ENCODE data around the gene LMNA.

LMNA gene

DNA sequence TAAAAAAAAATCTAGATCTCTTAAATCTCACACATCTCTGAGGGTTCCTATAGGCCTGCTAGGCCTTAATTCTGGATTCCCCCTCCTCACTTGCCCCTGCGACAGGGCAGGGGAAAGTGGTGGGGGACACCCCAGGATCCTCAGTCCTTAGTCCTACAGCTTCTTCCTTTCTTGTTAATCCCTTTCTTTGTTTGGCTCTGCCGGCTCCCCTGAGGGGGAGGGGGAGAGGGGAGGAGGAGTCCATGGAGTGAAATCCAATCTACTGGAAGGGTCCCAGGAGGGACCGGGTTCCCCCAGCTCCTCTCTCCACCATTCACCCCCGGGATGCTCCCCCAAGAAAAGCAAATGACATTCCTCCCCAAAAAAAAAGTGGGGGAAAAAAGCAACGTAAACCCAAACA, 40.8 kb upstream of the LMNA start:
- no peaks in the 10 kb centered on the region for H3K36me3 ChIP-seq (ENCODE audit: control insufficient read depth in 5 of 5, insufficient read depth in 5 of 5, low read length in 5 of 5)
- peaks cover 0 to 11% (median 0%) of the 10 kb centered on the region in 5 donors for H3K27me3 ChIP-seq (ENCODE audit: control insufficient read depth in 5 of 5, insufficient read depth in 4 of 5, low read length in 5 of 5)
- H3K27ac ChIP-seq (ENCODE audit: low read depth, low read length): no peak overlapping the region
- H3K4me1 ChIP-seq (ENCODE audit: control insufficient read depth in 5 of 5, insufficient read depth in 5 of 5, low read length in 5 of 5): peaks cover 0 to 38% (median 34%) of the 10 kb centered on the region in 5 donors
- no peaks in the 10 kb centered on the region for H3K9me3 ChIP-seq (ENCODE audit: control insufficient read depth in 5 of 5, low read length in 5 of 5)
- no peak overlapping the region for H3K4me3 ChIP-seq (ENCODE audit: low read depth in 1 of 5, low read length in 5 of 5)
- H3K9ac ChIP-seq (ENCODE audit: low read length in 5 of 5): no peak overlapping the region

DNA sequence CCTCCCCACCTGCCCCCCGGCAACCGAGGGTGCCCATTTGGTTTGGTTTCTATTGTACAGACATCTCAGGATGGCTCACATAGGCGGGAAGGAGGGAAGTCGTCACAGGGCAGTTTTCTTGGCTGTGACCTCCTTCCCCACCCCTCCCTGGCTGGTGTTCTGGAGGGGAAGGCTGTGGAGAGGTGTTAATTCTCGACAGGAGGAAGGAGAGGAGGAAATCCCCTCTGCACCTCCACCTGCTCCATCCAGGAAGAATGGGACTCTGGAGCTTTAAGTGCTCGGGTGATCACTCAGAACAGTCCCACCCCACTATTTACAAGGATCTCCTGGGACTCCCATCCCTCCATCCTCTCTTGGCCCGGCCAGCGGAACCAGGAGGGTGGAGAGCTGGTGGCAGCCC, 39.9 kb upstream of the LMNA start:
- Histone ChIP-seq H3K36me3 (ENCODE audit: control insufficient read depth in 5 of 5, insufficient read depth in 5 of 5, low read length in 5 of 5) (no peaks in the 10 kb centered on the region), H3K27ac (ENCODE audit: low read depth, low read length) (no peak overlapping the region), H3K4me3 (ENCODE audit: low read depth in 1 of 5, low read length in 5 of 5) (no peak overlapping the region), H3K27me3 (ENCODE audit: control insufficient read depth in 5 of 5, insufficient read depth in 4 of 5, low read length in 5 of 5) (peaks cover 0 to 11% (median 0%) of the 10 kb centered on the region in 5 donors), H3K9ac (ENCODE audit: low read length in 5 of 5) (no peak overlapping the region), H3K4me1 (ENCODE audit: control insufficient read depth in 5 of 5, insufficient read depth in 5 of 5, low read length in 5 of 5) (peaks cover 0 to 36% (median 30%) of the 10 kb centered on the region in 5 donors), H3K9me3 (ENCODE audit: control insufficient read depth in 5 of 5, low read length in 5 of 5) (no peaks in the 10 kb centered on the region)

DNA sequence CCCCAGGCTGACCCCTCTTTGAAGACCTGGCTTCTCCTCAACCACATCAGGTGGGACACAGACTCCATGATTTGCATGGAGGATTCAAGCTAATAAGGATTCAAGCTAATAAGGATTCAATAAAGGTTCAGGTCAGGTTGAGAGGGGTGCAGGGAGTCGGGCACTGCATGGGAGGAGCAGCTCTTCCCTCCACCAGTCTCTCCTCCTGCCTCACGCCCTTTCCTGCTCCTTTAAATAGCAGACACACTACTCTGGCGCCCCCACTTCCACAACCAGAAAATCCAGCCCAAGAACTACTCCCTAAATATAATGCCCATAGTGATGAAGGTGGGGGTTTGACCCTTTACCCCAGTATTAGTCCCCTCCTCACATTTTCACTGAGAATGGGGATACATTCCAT, 39.3 kb upstream of the LMNA start:
- Histone ChIP-seq H3K9me3 (ENCODE audit: control insufficient read depth in 5 of 5, low read length in 5 of 5) (no peaks in the 10 kb centered on the region), H3K36me3 (ENCODE audit: control insufficient read depth in 5 of 5, insufficient read depth in 5 of 5, low read length in 5 of 5) (no peaks in the 10 kb centered on the region), H3K27ac (ENCODE audit: low read depth, low read length) (no peak overlapping the region), H3K4me3 (ENCODE audit: low read depth in 1 of 5, low read length in 5 of 5) (no peak overlapping the region), H3K4me1 (ENCODE audit: control insufficient read depth in 5 of 5, insufficient read depth in 5 of 5, low read length in 5 of 5) (peaks cover 0 to 31% (median 26%) of the 10 kb centered on the region in 5 donors), H3K9ac (ENCODE audit: low read length in 5 of 5) (no peak overlapping the region), H3K27me3 (ENCODE audit: control insufficient read depth in 5 of 5, insufficient read depth in 4 of 5, low read length in 5 of 5) (peaks cover 0 to 11% (median 0%) of the 10 kb centered on the region in 5 donors)

DNA sequence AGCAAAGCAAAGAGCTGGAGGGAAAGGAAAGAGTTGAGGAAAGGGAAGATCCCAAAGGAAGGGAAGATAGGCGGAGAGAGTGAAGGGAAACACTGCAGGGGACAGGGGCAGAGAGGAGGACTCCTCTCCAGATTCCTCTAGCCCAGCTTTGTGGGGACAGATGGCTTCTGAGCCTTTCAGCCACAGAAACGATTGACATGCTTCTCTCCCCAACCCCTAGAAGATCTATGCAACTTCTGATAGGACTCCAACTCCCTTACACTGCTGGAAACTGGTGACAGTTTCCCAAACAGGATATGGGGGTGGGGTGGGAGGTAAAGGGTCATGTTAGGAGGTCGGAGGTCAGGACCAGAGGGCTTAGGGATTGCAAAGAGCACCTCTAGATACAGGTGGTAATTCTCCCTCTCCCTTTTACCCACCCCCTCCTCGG, 38.7 kb upstream of the LMNA start:
- H3K27ac ChIP-seq (ENCODE audit: low read depth, low read length): no peak overlapping the region

DNA sequence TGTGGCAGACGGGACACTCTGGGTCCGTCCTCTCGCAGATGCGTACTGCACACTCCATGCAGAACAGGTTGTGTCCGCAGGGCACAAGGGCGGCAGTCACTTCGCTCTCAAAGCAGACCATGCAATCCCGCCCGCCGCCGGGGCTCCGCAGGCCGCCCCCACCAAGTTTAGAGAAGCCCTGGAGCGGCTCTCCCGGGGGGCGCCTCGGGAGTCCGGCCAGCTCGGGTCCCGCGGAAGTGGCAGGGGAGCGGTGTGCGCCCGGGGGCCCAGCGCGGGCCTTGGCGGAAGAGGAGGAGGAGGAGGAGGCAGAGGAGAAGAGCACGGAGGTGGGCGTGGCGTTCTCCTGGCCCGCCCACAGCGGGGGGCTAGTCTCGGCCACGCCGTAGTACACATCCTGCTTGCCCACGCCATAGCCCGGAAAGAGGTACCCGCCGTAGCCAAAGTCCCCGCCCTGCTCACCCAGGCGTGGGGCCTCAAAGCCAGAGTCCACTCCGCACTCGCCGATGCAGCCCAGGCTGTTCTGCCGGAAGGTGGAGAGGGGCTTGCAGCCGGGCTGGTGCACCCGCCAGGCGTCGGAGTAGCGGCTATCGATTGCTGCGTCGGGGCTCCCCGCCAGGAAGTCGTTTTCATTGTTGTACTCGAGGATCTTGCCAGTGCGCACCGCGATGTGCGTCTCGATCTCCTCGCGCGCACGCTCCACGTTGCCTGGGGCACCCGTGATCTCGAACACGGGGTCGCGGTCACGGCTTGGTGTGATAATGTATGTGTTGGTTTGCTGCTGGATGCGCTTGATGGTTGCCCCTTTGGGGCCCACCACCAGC, 37.7 kb upstream of the LMNA start:
- H3K4me3 ChIP-seq (ENCODE audit: low read depth in 1 of 5, low read length in 5 of 5): peak overlapping the region; percentile 17 to 68 (median 67)
- H3K27ac ChIP-seq (ENCODE audit: low read depth, low read length): no peak overlapping the region
- H3K27me3 ChIP-seq (ENCODE audit: control insufficient read depth in 5 of 5, insufficient read depth in 4 of 5, low read length in 5 of 5): peaks cover 0 to 16% (median 5%) of the 10 kb centered on the region in 5 donors
- H3K36me3 ChIP-seq (ENCODE audit: control insufficient read depth in 5 of 5, insufficient read depth in 5 of 5, low read length in 5 of 5): no peaks in the 10 kb centered on the region
- H3K9me3 ChIP-seq (ENCODE audit: control insufficient read depth in 5 of 5, low read length in 5 of 5): no peaks in the 10 kb centered on the region
- H3K4me1 ChIP-seq (ENCODE audit: control insufficient read depth in 5 of 5, insufficient read depth in 5 of 5, low read length in 5 of 5): peaks cover 0 to 33% (median 29%) of the 10 kb centered on the region in 5 donors
- H3K9ac ChIP-seq (ENCODE audit: low read length in 5 of 5): peak overlapping the region in 3 of 5 donors; percentile 47 to 66 (median 53)

More for the DNA sequence above, 38.7 kb upstream of the LMNA start:
- Histone ChIP-seq H3K27me3 (ENCODE audit: control insufficient read depth in 5 of 5, insufficient read depth in 4 of 5, low read length in 5 of 5) (peaks cover 0 to 11% (median 0%) of the 10 kb centered on the region in 5 donors), H3K36me3 (ENCODE audit: control insufficient read depth in 5 of 5, insufficient read depth in 5 of 5, low read length in 5 of 5) (no peaks in the 10 kb centered on the region), H3K4me3 (ENCODE audit: low read depth in 1 of 5, low read length in 5 of 5) (peak overlapping the region in 4 of 5 donors; percentile 17 to 68 (median 67)), H3K9me3 (ENCODE audit: control insufficient read depth in 5 of 5, low read length in 5 of 5) (no peaks in the 10 kb centered on the region), H3K9ac (ENCODE audit: low read length in 5 of 5) (peak overlapping the region in 3 of 5 donors; percentile 7 to 53 (median 47)), H3K4me1 (ENCODE audit: control insufficient read depth in 5 of 5, insufficient read depth in 5 of 5, low read length in 5 of 5) (peaks cover 0 to 27% (median 24%) of the 10 kb centered on the region in 5 donors)

DNA sequence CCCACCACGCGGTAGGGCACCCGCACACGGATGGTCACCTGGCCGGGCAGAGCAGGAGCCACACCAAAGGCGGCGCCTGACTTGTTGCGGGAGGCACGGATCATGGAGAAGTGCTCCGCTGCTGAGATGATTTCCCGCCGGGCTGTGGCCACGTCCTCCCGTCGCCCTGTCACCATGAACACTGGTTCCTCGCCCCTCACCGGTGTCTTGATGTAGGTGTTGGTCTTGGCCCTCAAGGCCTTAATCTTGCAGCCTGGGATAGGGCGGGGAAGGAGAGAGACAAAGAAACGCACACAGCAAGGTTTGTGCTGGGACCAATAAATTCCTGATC, 37.1 kb upstream of the LMNA start:
- H3K27me3 ChIP-seq (ENCODE audit: control insufficient read depth in 5 of 5, insufficient read depth in 4 of 5, low read length in 5 of 5): peaks cover 0 to 16% (median 5%) of the 10 kb centered on the region in 5 donors
- H3K9me3 ChIP-seq (ENCODE audit: control insufficient read depth in 5 of 5, low read length in 5 of 5): no peaks in the 10 kb centered on the region
- no peak overlapping the region for H3K9ac ChIP-seq (ENCODE audit: low read length in 5 of 5)
- peaks cover 0 to 37% (median 29%) of the 10 kb centered on the region in 5 donors for H3K4me1 ChIP-seq (ENCODE audit: control insufficient read depth in 5 of 5, insufficient read depth in 5 of 5, low read length in 5 of 5)
- no peak overlapping the region for H3K27ac ChIP-seq (ENCODE audit: low read depth, low read length)
- peak overlapping the region in 2 of 5 donors; percentile 67 to 68 for H3K4me3 ChIP-seq (ENCODE audit: low read depth in 1 of 5, low read length in 5 of 5)
- H3K36me3 ChIP-seq (ENCODE audit: control insufficient read depth in 5 of 5, insufficient read depth in 5 of 5, low read length in 5 of 5): no peaks in the 10 kb centered on the region

DNA sequence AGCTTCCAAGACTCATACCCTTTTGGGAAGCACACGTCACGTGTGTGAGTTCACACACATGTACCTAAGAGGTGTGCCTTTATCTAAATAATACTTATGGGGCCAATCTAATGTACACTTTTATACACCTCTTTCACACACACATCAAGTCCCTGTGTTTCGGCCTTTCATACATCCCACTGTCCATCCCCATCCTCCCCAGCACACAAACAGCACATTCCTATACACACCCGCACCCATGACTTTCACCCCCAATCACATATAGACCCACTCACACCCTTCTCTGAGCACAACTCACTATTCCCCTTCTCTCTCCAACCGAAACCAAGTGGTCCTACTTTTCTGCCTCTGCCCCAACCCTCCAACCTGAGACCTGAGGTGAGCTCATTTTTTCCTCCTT, 35.8 kb upstream of the LMNA start:
- no peak overlapping the region for H3K27ac ChIP-seq (ENCODE audit: low read depth, low read length)
- no peak overlapping the region for H3K4me3 ChIP-seq (ENCODE audit: low read depth in 1 of 5, low read length in 5 of 5)
- peaks cover 0 to 16% (median 5%) of the 10 kb centered on the region in 5 donors for H3K27me3 ChIP-seq (ENCODE audit: control insufficient read depth in 5 of 5, insufficient read depth in 4 of 5, low read length in 5 of 5)
- H3K4me1 ChIP-seq (ENCODE audit: control insufficient read depth in 5 of 5, insufficient read depth in 5 of 5, low read length in 5 of 5): peaks cover 0 to 45% (median 35%) of the 10 kb centered on the region in 5 donors
- H3K9me3 ChIP-seq (ENCODE audit: control insufficient read depth in 5 of 5, low read length in 5 of 5): no peaks in the 10 kb centered on the region
- no peak overlapping the region for H3K9ac ChIP-seq (ENCODE audit: low read length in 5 of 5)
- H3K36me3 ChIP-seq (ENCODE audit: control insufficient read depth in 5 of 5, insufficient read depth in 5 of 5, low read length in 5 of 5): no peaks in the 10 kb centered on the region

DNA sequence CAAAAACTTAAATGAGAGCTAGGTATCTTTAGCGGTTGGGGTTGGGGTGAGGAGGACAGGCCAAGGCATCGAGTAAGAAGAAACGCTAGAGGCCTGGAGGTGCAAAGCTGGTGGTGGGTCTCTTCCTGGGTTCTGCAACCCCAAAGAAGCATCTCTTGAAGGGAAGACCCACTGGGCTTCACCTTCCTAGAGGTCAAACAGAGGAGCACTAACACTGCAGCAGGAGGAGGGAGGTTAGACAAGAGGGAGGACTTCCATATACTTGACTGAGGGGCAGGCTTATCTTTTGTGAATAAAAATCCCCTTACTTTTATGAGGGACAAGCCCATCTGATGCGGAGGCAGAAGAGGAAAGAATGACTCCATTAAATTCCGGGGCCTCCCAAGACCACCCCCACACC, 34.7 kb upstream of the LMNA start:
- Histone ChIP-seq H3K36me3 (ENCODE audit: control insufficient read depth in 5 of 5, insufficient read depth in 5 of 5, low read length in 5 of 5) (no peaks in the 10 kb centered on the region), H3K27ac (ENCODE audit: low read depth, low read length) (no peak overlapping the region), H3K27me3 (ENCODE audit: control insufficient read depth in 5 of 5, insufficient read depth in 4 of 5, low read length in 5 of 5) (peaks cover 0 to 15% (median 5%) of the 10 kb centered on the region in 5 donors), H3K4me1 (ENCODE audit: control insufficient read depth in 5 of 5, insufficient read depth in 5 of 5, low read length in 5 of 5) (peaks cover 0 to 49% (median 34%) of the 10 kb centered on the region in 5 donors), H3K9me3 (ENCODE audit: control insufficient read depth in 5 of 5, low read length in 5 of 5) (no peaks in the 10 kb centered on the region), H3K9ac (ENCODE audit: low read length in 5 of 5) (no peak overlapping the region), H3K4me3 (ENCODE audit: low read depth in 1 of 5, low read length in 5 of 5) (no peak overlapping the region)

DNA sequence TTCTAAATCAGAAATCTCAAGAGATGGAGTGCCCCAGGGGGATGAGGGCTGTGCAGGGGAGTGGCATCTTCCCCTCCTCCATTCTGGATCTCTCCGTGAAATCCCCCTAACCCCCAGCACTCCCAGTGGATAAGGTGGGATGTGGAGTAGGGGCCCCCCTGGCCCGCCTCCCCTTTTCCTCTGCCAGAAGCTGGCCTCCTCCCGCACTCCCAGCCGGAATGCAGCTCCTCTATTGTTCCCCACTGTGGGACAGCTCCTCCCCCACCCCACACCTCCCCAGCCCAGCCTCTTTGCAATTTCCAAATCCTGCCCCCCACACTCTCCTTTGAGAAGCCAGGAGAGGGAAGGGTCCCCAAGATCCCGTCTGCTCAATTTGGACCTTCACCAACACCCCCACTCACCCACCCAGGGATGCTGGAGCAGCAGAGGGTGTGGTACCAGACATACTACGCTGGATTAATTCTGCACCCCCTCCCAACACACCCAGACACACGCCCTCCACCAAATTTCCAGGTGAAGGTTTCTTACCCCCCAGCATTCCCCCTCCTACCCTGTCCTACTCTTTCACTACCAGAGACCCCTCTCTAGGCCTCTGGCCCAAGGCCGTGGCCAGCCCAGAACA, 34.2 kb upstream of the LMNA start:
- Histone ChIP-seq H3K4me1 (ENCODE audit: control insufficient read depth in 5 of 5, insufficient read depth in 5 of 5, low read length in 5 of 5) (peaks cover 0 to 43% (median 28%) of the 10 kb centered on the region in 5 donors), H3K4me3 (ENCODE audit: low read depth in 1 of 5, low read length in 5 of 5) (no peak overlapping the region)

DNA sequence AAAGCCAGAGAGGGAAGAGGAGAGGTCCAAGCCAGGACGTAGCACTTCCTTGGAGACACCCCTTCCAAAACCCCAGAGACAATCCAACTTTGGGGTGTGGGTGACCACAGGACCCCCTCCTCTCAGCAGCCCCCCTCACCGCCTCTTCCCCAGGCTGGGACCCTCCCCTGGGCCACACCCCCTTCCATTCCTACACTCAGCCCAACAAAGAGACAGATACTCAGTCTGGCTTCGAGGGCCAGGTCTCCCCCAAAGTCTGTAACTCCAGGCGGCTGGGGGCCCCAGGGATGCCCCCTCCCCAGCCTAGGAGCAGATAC, 33.7 kb upstream of the LMNA start:
- Histone ChIP-seq H3K36me3 (ENCODE audit: control insufficient read depth in 5 of 5, insufficient read depth in 5 of 5, low read length in 5 of 5) (no peaks in the 10 kb centered on the region), H3K27me3 (ENCODE audit: control insufficient read depth in 5 of 5, insufficient read depth in 4 of 5, low read length in 5 of 5) (peaks cover 3 to 11% (median 5%) of the 10 kb centered on the region in 5 donors), H3K9me3 (ENCODE audit: control insufficient read depth in 5 of 5, low read length in 5 of 5) (no peaks in the 10 kb centered on the region), H3K9ac (ENCODE audit: low read length in 5 of 5) (no peak overlapping the region), H3K4me3 (ENCODE audit: low read depth in 1 of 5, low read length in 5 of 5) (no peak overlapping the region), H3K4me1 (ENCODE audit: control insufficient read depth in 5 of 5, insufficient read depth in 5 of 5, low read length in 5 of 5) (peaks cover 0 to 38% (median 25%) of the 10 kb centered on the region in 5 donors), H3K27ac (ENCODE audit: low read depth, low read length) (no peak overlapping the region)

More for the DNA sequence above, 34.2 kb upstream of the LMNA start:
- Histone ChIP-seq H3K36me3 (ENCODE audit: control insufficient read depth in 5 of 5, insufficient read depth in 5 of 5, low read length in 5 of 5) (no peaks in the 10 kb centered on the region), H3K9ac (ENCODE audit: low read length in 5 of 5) (no peak overlapping the region), H3K9me3 (ENCODE audit: control insufficient read depth in 5 of 5, low read length in 5 of 5) (no peaks in the 10 kb centered on the region), H3K27ac (ENCODE audit: low read depth, low read length) (no peak overlapping the region), H3K27me3 (ENCODE audit: control insufficient read depth in 5 of 5, insufficient read depth in 4 of 5, low read length in 5 of 5) (peaks cover 3 to 11% (median 5%) of the 10 kb centered on the region in 5 donors)

Data from subcutaneous abdominal adipose tissue (tissue), 5 donors.